GM18870 (cell line): Measurements from ENCODE around the gene EPHB3.

Experiments used
- ATAC-seq: cut with Tn5 transposase; IDR thresholded peaks from one replicate; pipeline ENCODE4 v1.9.1; 2021; ENCODE audit warnings: moderate library complexity; ENCODE audit not compliant: unreplicated experiment

The EPHB3 gene

DNA sequence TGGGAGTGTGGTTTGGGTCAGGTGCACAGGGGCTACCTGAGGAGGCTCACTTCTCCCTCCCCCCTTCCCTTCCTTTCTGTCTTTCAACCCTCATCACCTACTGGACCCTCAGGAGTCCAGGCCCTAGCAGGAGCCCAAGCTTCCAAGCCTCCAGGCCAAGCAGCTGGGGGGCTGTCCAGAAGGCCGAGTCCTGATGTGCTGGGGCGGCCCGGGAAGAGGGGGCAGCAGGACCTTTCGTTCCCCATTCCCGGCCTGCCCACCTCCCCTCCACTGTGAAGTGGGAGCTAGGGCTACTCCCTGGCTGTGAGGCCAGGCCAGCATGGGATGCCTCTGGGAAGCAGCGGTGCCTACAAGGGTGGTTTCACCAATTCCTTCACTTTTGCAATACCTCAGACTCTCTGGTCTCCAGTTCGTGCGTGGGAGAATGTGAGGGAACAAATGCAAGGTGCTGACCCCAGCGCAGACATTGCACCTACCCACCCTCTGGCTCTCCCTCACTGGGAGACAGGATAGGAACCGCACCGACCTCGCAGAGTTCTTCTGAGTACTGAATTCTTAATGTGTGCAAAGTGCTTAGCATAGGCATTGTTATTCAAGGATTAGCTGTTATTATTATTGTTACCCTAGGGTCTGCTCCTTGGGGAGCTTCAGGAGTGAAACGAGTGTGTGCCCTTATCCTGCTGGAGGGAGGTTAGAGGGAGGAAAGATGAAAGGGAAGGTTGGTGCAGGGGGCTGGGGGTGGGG lies 2.5 kb downstream of the EPHB3 start:
- no peak for ATAC-seq

DNA sequence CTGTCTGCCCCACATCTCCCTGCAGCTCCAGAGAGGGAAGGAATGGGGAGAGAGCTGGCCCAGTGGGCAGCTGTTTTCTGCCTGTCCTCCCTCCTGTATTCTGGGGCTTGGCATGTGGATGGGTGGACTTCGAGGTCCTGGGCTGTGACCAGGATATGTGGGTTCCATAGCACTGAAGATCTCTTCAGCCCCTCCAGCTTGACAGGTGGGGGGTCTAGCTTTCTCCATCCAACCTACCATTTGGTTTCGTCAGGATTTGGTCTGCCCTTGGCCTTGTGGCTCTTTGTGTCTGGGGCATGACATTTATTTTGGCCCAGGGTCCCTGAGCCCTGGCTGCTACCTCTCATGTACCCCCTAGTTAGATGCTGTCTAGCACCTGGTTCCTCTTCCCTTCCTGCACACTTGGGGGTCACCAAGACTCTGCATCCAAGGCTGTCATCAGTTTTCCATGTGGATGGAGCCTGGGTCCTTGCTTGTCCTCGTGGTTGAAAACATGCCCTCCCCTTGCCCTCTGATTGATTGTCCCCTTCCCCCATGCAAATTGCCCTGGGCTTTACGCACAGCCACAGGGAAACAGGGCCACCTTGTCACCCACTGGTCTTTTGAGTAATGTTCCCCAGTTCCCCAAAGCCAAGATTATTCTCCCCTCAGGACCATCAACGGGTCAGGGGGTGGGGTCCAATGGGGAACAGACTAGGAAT lies 3.2 kb downstream of the EPHB3 start:
- ATAC-seq = no peak

DNA sequence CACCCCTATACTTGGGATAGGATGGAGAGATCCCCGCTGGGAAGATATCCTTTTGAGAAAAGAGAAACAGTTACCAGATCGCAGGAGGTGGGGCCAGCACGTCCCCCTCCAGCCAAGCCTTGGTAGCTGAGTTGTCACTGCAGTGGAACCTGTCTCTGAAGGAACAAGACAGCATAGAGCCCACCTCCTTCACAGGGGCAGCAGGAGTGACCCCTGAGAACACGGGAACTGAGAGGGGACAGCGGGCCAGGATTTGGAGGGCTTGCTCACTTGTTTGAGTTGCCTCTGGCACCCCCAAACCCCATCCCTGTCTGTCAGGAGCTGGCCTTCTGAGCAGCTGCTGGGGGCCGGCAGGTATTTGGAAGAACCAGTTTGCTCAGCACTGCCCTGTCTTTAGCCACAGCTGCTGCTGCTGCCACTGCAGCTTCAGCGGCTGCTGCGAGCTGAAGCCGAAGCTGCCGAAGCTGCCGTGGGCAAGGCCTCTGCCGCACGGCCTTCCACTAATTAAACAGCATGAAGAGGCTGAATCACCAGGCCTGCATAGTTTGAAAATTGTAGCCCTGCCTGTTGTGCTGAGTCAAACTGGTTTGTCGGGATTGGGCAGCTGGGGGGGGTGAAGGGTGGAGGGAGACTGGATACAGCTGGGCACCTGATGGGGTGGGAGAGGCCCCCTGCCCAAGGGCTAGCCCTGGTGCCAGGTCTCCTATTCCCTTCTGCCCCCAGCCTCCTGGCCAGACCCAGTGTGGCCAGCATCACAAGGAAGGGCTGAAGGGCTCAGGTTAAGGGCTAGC lies 4.0 kb downstream of the EPHB3 start:
- ATAC-seq = no peak

DNA sequence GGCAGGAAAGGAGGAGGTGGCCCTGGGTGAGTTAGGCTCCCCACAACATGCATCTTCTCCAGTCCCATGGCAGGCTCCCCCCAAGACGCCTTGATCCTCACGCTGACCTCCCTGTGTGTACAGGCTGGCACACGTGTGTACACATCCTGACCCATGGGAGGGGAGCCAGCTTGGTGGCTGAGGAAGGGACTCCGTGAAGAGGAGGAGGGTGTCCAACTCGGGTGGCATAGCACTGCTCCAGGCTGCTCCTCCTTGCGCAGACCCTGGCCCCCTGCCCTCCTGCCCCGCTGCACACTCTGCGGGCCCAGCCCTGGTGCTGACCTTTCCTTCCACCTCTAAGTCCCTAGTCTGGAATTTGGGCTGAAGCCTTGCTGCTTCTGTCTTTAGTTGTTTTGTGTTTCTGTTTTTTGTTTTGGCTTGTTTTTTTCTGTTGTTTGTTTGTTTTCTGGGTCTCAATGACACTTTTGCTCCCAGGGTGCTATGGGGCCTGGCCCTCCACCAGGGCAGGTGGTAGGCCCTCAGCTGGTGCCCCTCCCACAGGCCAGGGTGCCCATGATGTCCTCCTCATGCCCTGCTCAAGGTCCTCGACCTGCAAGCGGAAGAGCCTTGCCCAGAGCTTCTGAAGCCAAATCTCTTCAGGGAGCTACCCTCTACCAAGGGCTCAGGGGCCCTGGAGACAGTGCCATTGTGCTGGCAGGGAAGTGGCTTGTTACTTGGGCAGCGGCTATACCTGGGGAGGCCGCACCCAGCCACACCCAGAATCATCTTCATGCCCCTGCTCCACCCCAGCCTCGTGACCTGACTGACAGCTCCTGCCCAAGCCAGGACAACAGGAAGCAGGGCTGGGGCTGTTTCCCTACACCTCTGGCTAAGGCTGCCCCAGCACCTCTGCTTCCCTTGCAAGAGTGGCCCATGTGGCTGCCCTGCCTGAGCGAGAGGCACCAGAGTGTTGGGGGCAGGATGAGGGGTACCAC lies 5.1 kb downstream of the EPHB3 start:
- no peak for ATAC-seq

DNA sequence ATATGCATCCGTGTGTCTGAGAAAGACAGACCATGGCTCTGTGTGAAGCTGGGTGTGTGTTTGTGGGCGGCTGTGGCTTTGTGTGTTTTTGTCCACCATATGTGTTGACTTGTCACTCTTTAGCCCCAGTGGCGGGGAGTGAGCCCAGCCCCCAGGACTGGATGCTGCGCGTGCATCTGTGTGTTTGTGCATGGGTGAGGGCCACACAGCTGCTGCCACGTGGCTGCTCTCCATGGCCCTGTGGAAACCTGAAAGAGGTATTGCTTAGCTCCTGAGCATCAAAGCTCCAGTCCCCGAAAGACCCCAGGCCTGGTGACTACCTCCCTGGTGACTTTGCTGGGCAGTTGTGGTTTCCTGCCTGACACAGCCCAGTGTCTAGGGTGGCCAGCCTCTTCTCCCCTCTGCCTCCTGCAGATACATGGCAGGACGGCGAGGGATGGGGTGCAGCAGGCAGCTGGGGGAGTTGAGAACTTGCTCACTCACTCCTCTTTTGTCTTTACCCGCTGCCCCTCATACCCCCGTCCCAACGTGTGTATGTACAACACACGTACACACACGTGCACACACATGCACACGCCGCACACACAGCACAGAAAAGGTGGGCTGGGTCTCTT lies 6.5 kb downstream of the EPHB3 start:
- no peak for ATAC-seq

DNA sequence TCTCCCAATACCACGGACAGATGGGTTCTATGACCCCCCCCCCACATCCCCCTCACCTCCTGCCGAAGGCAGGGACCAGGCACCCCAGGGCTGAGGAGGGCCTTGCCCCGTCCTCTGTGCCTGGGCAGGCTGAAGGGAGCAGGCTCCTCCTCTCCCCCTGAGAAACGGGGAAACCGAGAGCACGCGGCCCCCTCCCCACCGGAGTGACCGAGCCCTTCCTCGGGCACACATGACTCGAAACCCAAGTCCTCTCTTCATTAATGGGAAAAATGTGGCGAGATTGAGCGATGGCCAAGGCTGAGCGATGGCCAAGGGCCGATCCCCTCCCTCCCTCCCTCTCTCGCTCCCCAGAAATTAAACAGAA lies 7.0 kb downstream of the EPHB3 start:
- no peak for ATAC-seq

DNA sequence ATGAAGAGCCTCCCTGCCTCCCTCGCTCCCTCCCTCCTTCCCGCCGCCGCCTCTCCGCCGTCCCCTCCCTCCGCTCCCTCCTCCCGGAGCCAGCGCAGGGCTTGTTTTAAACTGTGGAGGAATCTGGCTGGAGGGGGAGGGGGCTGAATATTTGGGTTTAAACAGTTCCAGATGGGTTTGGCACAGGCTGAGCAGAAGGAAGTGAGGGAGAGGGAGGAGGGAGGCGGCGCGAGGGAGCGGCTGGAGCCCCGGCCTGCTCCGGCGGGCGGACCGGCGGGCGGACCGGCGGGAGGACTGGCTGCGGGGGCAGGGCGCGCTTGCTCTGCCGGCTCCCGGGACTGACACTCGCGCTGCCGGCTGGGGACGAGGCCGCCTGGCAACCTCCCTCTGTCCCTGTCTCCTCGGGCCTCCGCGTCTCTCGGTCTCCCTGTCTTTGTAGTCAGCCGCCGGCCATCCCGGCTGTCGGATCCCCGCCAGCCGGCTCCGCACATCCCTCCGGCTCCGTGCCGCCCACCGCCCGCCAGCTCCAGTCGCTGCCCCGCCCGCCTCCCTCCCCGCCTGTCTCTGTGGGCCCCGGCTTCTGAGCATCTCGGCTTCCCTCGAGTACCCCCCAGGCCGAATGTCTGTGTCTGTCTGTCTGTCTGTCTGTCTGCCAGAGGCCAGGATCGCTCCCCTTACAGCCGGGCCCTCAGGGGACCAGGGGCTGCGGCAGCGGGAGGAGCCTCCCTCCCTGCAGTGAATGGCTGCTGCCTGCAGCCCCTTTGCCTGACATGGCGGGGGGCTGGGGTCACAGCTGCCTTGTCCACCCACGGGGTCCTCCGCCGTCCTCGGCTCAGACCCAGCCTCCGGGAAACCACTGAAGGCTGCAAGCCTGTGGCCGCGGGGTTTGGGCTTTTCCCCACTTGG lies 7.6 kb downstream of the EPHB3 start:
- ATAC-seq = no peak

DNA sequence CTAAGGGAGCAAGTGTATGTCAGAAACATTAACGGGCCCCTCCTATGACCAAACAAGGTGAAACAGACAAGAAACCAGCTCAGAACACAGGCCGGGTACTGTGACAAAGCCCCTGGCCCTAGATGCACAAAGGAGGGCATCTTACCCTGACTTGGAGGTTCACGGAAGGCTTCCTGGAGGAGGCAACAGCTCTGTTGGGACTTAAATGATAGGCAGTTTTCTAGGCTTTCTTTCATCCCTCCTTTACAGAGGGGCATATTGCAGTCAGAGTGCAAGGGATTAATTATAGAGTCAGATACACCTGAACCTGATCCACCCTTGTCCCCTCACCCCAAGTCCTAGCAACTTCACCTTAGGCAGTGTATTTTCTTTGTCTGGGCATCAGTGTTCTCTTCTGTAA lies 8.4 kb downstream of the EPHB3 start:
- no peak for ATAC-seq

DNA sequence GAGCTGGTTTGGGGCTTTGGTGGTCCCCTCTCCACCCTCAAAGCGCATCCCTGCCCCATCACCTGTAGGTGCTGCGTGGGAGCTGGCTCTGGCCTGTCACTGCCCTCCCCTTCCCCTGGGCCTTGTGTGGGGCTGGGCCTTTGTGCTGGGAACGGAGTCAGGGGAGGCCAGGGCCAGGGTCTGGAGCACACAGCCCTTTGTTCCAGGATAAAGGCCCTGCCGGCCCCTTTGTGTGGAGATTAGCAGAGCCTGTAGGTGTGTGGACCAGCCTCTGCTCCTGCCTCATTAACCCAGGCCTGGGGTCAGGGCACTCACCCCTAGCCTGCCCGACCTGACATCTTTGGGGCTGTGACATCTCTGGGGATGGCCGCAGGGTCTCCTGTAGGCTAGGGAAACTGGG lies 8.9 kb downstream of the EPHB3 start:
- no peak for ATAC-seq

DNA sequence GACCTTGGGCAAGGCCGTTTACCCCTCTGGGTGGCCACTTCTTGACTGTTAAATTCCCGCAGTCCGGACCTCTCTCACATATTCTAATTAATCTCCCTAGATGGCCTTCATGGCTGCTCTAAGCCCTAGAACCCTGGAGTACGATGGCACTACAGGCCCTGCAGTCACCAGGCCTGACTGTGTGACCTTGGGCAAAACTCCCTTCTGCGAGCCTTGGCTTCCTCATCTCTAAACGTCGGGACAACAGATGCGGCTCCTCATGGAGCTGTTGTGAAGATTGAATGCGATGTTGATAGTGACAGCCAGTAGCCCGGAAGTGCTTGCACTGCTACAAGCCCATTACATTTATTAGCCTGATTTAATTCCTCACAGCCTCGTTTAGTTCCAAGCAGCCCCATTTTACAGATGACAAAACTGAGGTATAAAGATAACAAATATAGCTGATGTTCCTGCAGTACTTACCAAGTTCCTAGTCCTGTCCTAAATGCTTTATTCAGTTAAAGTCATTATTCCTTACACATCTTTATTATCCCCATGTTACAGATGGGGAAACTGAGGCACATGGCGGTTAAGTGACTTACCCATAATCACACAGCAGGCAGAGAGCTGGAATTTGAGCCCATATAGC lies 10.3 kb downstream of the EPHB3 start:
- no peak for ATAC-seq

DNA sequence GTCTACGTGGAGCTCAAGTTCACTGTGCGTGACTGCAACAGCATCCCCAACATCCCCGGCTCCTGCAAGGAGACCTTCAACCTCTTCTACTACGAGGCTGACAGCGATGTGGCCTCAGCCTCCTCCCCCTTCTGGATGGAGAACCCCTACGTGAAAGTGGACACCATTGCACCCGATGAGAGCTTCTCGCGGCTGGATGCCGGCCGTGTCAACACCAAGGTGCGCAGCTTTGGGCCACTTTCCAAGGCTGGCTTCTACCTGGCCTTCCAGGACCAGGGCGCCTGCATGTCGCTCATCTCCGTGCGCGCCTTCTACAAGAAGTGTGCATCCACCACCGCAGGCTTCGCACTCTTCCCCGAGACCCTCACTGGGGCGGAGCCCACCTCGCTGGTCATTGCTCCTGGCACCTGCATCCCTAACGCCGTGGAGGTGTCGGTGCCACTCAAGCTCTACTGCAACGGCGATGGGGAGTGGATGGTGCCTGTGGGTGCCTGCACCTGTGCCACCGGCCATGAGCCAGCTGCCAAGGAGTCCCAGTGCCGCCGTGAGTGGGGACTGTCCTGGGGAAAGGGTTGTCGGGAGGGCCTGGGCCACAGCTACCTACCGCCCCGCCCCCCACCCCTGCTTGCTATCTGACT lies 11.2 kb downstream of the EPHB3 start:
- no peak for ATAC-seq

DNA sequence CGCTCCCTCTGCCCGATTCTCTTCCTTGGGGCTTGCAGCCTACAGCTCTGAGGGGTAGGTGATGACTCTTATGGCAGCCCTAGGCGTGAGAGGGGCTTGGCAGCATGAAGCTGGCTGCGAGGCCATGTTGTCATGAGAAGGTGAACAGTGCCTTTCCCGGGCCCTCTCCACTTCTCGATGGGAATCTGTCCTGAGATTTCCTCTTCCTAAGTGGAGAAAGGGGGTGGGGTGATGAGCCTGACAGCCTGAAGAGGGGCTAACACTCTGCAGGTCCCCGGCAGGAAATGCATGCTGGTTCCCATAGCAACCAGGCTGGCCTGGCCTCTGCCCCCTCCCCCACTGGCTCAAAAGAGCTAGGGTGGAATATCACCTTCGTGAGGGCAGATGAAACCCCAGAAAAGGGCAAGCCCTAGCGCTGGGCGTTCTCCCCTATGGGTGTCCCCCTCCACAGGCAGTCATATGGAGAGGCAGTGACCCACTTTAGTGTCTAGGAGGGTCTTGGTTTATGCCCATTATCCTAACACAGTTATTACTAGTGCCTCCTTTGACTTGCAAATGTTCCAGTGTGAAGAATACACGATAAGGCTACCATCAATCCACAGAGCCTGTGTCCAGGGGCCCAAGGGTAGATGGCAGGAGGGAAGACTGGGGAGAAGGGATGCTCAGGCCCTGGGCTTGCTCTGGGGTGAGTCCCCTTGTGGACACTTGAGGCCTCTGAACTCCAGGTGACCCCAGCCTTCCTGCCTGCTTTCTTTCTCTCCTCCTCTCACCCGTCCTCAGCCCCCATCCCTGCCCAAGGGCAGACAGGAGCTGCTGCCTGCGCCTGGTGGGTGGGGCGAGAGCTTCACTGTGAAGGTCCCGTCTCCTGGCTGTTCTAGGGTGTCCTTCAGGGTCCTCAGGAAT lies 13.2 kb downstream of the EPHB3 start:
- ATAC-seq = no peak

DNA sequence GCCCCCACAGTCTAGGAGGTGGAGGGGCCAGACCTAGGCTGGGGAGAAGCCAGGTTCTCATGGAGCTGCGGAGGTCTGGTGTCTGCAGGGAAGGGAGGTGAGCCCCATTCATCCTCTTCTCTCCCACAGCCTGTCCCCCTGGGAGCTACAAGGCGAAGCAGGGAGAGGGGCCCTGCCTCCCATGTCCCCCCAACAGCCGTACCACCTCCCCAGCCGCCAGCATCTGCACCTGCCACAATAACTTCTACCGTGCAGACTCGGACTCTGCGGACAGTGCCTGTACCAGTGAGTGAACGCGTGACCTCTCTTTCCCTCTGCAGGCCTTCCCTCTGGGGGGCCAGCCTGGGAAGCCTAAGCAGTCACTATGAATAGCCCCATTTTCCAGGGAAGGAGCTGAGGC lies 14.1 kb downstream of the EPHB3 start:
- ATAC-seq = no peak

DNA sequence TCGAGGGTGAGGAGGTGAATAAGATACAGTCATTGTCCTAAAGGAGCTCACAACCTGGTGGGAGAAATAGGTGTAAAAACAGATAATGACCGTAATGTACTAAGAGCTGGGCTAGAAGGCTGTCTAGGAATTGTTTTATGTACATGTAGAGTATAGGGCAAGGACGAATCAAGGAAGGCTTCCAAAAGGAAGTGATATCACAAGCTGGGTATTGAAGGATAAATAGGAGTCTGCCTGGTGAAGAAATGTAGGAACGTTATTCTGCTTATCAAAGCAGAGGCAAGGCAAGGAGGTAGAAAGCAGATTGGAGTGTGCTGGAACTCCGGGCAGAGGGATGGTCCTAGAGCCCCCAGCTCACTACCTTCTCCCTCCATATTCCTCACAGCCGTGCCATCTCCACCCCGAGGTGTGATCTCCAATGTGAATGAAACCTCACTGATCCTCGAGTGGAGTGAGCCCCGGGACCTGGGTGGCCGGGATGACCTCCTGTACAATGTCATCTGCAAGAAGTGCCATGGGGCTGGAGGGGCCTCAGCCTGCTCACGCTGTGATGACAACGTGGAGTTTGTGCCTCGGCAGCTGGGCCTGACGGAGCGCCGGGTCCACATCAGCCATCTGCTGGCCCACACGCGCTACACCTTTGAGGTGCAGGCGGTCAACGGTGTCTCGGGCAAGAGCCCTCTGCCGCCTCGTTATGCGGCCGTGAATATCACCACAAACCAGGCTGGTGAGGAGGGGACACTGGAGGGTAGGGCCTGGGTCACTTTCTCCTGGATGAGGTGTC lies 15.1 kb downstream of the EPHB3 start:
- no peak for ATAC-seq

DNA sequence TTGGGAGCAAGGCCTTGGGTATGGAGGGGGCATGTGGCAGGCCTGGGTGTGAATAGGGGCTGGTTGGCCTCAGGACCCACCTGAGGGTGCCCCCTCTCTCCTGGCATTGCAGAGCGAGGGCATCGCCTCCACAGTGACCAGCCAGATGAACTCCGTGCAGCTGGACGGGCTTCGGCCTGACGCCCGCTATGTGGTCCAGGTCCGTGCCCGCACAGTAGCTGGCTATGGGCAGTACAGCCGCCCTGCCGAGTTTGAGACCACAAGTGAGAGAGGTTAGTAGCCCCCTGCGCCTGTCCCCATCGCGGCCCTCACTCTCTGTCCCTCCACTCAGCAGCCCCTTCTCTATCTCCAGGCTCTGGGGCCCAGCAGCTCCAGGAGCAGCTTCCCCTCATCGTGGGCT lies 16.0 kb downstream of the EPHB3 start:
- ATAC-seq = no peak

DNA sequence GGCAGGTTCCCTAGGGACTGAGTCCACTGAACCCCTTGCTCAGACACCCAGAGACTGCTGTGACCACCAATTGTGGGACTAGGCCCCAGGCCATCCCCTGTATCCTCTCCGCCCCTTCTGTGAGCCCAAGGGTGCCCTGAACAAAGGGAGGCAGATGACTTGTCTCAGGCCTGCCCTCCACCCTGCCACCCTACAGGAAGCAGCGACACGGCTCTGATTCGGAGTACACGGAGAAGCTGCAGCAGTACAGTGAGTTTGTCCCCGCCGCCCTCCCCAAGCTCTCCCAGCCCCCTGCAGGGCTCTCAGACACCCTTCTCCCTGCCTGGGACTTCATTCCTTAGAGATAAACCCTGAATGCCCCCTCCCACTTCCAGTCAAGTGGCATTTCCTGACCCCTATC lies 16.6 kb downstream of the EPHB3 start:
- no peak for ATAC-seq

DNA sequence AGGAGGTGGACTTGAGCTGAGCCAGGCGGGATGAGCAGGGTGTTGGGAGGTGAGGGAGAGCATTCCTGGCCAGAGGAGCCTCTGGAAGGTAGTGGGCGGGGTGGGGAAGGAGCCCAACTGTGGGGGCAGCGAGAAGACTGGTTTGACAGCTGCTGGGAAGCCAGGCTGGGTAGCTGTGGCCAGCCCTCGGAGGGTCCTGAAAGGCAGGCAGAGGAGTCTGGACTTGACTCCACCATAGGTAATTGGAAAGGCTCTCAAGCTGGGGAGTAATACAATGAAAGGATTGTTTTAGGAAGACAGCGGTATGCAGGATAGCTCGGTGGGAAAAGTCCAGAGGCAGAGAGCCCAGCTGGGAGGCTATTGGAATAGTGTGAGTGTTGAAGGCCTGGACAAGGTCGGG lies 17.2 kb downstream of the EPHB3 start:
- no peak for ATAC-seq
